HL-60 (cell line): Measurements from ENCODE around the gene GAB2.

ENCODE experiments used
- DNase-seq, 2 experiments: peaks; one replicate each; pipeline ENCODE4 v3.0.0-alpha.2; 2010 to 2020; ENCODE audit warnings: low read depth in 1 of 2, low spot score in 1 of 2
- H3K27ac ChIP-seq: fragments of 250-450 bp; sonication (Bioruptor Pico); replicated peaks from 2 replicates; pipeline ENCODE4 v1.5.1; 2020; ENCODE audit warnings: mild to moderate bottlenecking, moderate library complexity
- H3K27me3 ChIP-seq: fragments of 250-450 bp; sonication (Bioruptor Pico); 2 replicates; pipeline ENCODE4 v1.5.1; 2021; ENCODE audit warnings: mild to moderate bottlenecking, moderate library complexity; ENCODE audit not compliant: insufficient read depth, poor library complexity, severe bottlenecking
- H3K4me3 ChIP-seq: replicated peaks from 2 replicates; pipeline ENCODE4 v1.5.1; 2011; ENCODE audit warnings: mild to moderate bottlenecking, control low read depth, low read length; ENCODE audit not compliant: insufficient read depth
- GABPA ChIP-seq: IDR thresholded peaks from 2 replicates; pipeline ENCODE4 v1.6.1; 2012; ENCODE audit warnings: low read depth
- POLR2AphosphoS5 ChIP-seq: IDR thresholded peaks from 2 replicates; pipeline ENCODE4 v1.6.1; 2012; ENCODE audit warnings: low read depth
- REST ChIP-seq: IDR thresholded peaks from 2 replicates; pipeline ENCODE4 v1.6.1; 2012; ENCODE audit warnings: low read depth; ENCODE audit not compliant: insufficient replicate concordance
- SPI1 ChIP-seq: IDR thresholded peaks from 2 replicates; pipeline ENCODE4 v1.6.1; 2012; ENCODE audit warnings: low read depth, mild to moderate bottlenecking, borderline replicate concordance
- TF ChIP-seq, protein P1 (sequence below): IDR thresholded peaks from one replicate; pipeline ENCODE4 v1.5.1; 2011; ENCODE audit warnings: low read length, control low read depth, inconsistent platforms; ENCODE audit not compliant: insufficient read depth

The GAB2 gene

DNA sequence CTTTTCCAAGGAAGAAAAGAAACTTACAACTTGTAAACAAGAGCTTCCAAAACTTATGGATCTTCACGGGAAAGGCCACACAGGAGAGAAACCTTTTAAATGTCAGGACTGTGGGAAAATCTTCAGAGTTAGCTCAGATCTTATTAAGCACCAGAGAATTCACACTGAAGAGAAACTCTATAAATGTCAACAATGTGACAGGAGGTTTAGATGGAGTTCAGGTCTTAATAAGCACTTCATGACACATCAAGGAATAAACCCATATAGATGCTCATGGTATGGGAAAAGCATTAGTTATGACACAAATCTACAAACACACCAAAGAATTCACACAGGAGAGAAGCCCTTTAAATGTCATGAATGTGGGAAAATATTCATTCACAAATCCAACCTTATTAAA is 32.4 kb downstream of the GAB2 start:
- H3K27me3 ChIP-seq, result no peaks in the 10 kb centered on the region
- DNase-seq, result no peak
- H3K27ac ChIP-seq, result no peak overlapping the region
- H3K4me3 ChIP-seq, result no peak overlapping the region
- TF ChIP-seq GABPA (no peak), POLR2AphosphoS5 (no peak), REST (no peak), SPI1 (no peak)
- TF ChIP-seq, protein P1, sequence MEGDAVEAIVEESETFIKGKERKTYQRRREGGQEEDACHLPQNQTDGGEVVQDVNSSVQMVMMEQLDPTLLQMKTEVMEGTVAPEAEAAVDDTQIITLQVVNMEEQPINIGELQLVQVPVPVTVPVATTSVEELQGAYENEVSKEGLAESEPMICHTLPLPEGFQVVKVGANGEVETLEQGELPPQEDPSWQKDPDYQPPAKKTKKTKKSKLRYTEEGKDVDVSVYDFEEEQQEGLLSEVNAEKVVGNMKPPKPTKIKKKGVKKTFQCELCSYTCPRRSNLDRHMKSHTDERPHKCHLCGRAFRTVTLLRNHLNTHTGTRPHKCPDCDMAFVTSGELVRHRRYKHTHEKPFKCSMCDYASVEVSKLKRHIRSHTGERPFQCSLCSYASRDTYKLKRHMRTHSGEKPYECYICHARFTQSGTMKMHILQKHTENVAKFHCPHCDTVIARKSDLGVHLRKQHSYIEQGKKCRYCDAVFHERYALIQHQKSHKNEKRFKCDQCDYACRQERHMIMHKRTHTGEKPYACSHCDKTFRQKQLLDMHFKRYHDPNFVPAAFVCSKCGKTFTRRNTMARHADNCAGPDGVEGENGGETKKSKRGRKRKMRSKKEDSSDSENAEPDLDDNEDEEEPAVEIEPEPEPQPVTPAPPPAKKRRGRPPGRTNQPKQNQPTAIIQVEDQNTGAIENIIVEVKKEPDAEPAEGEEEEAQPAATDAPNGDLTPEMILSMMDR, result no peak

DNA sequence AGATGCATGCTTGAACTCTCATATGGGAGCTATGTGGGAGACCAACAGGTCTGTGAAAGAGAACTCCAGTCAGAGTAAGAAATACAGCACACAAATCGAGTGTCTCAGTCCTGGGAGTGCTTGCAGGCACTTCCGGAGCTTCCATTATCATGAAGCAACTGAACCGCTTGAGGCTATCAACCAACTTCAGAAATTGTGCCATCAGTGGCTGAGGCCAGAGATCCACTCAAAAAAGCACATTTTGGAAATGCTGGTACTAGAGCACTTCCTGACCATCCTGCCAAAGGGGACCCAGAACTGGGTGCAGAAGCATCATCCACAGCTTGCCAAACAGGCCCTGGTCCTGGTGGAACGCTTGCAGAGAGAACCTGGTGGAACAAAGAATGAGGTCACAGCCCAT is 33.4 kb downstream of the GAB2 start:
- no peak for TF ChIP-seq GABPA
- no peak for TF ChIP-seq POLR2AphosphoS5
- no peak for TF ChIP-seq SPI1
- TF ChIP-seq, protein P1, result no peak
- TF ChIP-seq REST, result no peak
- Histone ChIP-seq H3K27me3 (no peaks in the 10 kb centered on the region), H3K4me3 (no peak overlapping the region), H3K27ac (no peak overlapping the region)
- DNase-seq, result no peak

GRCh38 chr11:78381865-78382264 is 35.8 kb downstream of the GAB2 start:
- no peak for DNase-seq
- H3K27ac ChIP-seq, result no peak overlapping the region
- no peaks in the 10 kb centered on the region for H3K27me3 ChIP-seq
- H3K4me3 ChIP-seq, result no peak overlapping the region
- TF ChIP-seq REST, result no peak
- TF ChIP-seq POLR2AphosphoS5, result no peak
- no peak for TF ChIP-seq SPI1
- TF ChIP-seq, protein P1, result no peak
